RCC 7860 (cell line): ENCODE measurements around the gene VSTM4.

Experiments used
- DNase-seq: peaks from one replicate; pipeline ENCODE4 v3.0.0-alpha.2; 2015; ENCODE audit warnings: low spot score
- FAIRE-seq: peaks from 2 replicates; lab custom pipeline; 2012; peaks lifted over from hg19 to GRCh38; lab: Jason Lieb, UNC

Gene VSTM4

GRCh38 chr10:49075743-49076142, 39.6 kb downstream of the VSTM4 start:
- DNase-seq: no peak
- FAIRE-seq: no peak

GRCh38 chr10:49074836-49075682, 40.3 kb downstream of the VSTM4 start:
- FAIRE-seq (no peak), DNase-seq (no peak)

- FAIRE-seq: no peak
These were observed 43.0 kb downstream of the VSTM4 start for GRCh38 chr10:49072166-49072885.

GRCh38 chr10:49071160-49071761, 44.1 kb downstream of the VSTM4 start:
- DNase-seq (peak; percentile 66), FAIRE-seq (peak; percentile 88)

More at GRCh38 chr10:49072166-49072885, 43.0 kb downstream of the VSTM4 start:
- DNase-seq: no peak

- DNase-seq (no peak), FAIRE-seq (no peak)
These were observed 44.6 kb downstream of the VSTM4 start for GRCh38 chr10:49070701-49071100.

GRCh38 chr10:49068672-49069217, 46.6 kb downstream of the VSTM4 start:
- no peak for FAIRE-seq
- DNase-seq: no peak

- no peak for FAIRE-seq
- no peak for DNase-seq
These were observed 47.1 kb downstream of the VSTM4 start for GRCh38 chr10:49068209-49068608.

GRCh38 chr10:49066944-49067730, 48.2 kb downstream of the VSTM4 start:
- FAIRE-seq: no peak
- DNase-seq: no peak

- FAIRE-seq: no peak
- no peak for DNase-seq
These were observed 53.1 kb downstream of the VSTM4 start for GRCh38 chr10:49062229-49062628.

- DNase-seq (no peak), FAIRE-seq (no peak)
These were observed 53.7 kb downstream of the VSTM4 start for GRCh38 chr10:49061667-49062066.

GRCh38 chr10:49058463-49059255, 56.7 kb downstream of the VSTM4 start:
- FAIRE-seq: no peak
- DNase-seq: no peak

GRCh38 chr10:49057231-49057880, 58.0 kb downstream of the VSTM4 start:
- no peak for FAIRE-seq
- DNase-seq: no peak

- peak; percentile 90 for FAIRE-seq
- DNase-seq: peak; percentile 68
These were observed 59.0 kb downstream of the VSTM4 start for GRCh38 chr10:49056356-49056755.

GRCh38 chr10:49055221-49055849, 60.0 kb downstream of the VSTM4 start:
- FAIRE-seq (no peak), DNase-seq (no peak)

GRCh38 chr10:49054753-49055152, 60.6 kb downstream of the VSTM4 start:
- FAIRE-seq (no peak), DNase-seq (no peak)

GRCh38 chr10:49053998-49054692, 61.2 kb downstream of the VSTM4 start:
- no peak for DNase-seq
- no peak for FAIRE-seq

- DNase-seq (no peak), FAIRE-seq (no peak)
These were observed 62.0 kb downstream of the VSTM4 start for GRCh38 chr10:49053053-49053997.
